DND-41 (cell line): ENCODE data around the gene IQSEC2.

ENCODE experiments used
- ATAC-seq: fragments of 200-7000 bp; cut with Tn5 transposase; 3 replicates; pipeline ENCODE4 v1.9.1; 2021; ENCODE audit warnings: low read depth; ENCODE audit not compliant: insufficient read depth
- DNase-seq: peaks from one replicate; pipeline ENCODE4 v3.0.0-alpha.2; 2020
- H2AFZ ChIP-seq: 2 replicates; pipeline ENCODE4 v1.6.0; 2012; ENCODE audit warnings: low read depth, low read length
- H3K27ac ChIP-seq: 2 replicates; pipeline ENCODE4 v1.5.1; 2012; ENCODE audit warnings: low read length, inconsistent platforms
- H3K27me3 ChIP-seq: fragments of 200-600 bp; sonication (generic); 2 replicates; pipeline ENCODE4 v1.6.0; 2012; ENCODE audit warnings: low read length, mild to moderate bottlenecking, inconsistent platforms; ENCODE audit not compliant: insufficient read depth, poor library complexity
- H3K36me3 ChIP-seq: 2 replicates; pipeline ENCODE4 v1.5.1; 2012; ENCODE audit warnings: low read length, inconsistent platforms; ENCODE audit not compliant: insufficient read depth
- H3K4me1 ChIP-seq: 2 replicates; pipeline ENCODE4 v1.5.1; 2012; ENCODE audit warnings: mild to moderate bottlenecking, low read length; ENCODE audit not compliant: insufficient read depth
- H3K4me2 ChIP-seq: 2 replicates; pipeline ENCODE4 v1.6.0; 2012; ENCODE audit warnings: mild to moderate bottlenecking, moderate library complexity, low read length, inconsistent platforms; ENCODE audit not compliant: insufficient read depth
- H3K4me3 ChIP-seq, 2 experiments: fragments of 200-600 bp in 1 of 2; shearing (Covaris generic) in 1 of 2; 2 replicates each; pipeline ENCODE4 v1.5.1; 2012 to 2016; ENCODE audit warnings: inconsistent platforms in 2 of 2, low read length in 2 of 2, mild to moderate bottlenecking in 2 of 2, low read depth in 1 of 2, moderate library complexity in 1 of 2
- H3K79me2 ChIP-seq: 2 replicates; pipeline ENCODE4 v1.6.0; 2012; ENCODE audit warnings: low read length, inconsistent platforms; ENCODE audit not compliant: insufficient read depth
- H3K9ac ChIP-seq: 2 replicates; pipeline ENCODE4 v1.6.0; 2012; ENCODE audit warnings: low read depth, mild to moderate bottlenecking, inconsistent platforms, low read length, moderate library complexity
- H3K9me3 ChIP-seq: 2 replicates; pipeline ENCODE4 v1.5.1; 2012; ENCODE audit warnings: low read length, moderate library complexity, mild to moderate bottlenecking, inconsistent platforms; ENCODE audit not compliant: insufficient read depth, severe bottlenecking
- H4K20me1 ChIP-seq: 2 replicates; pipeline ENCODE4 v1.6.0; 2012; ENCODE audit warnings: low read length; ENCODE audit not compliant: insufficient read depth
- EZH2 ChIP-seq: IDR thresholded peaks from 3 replicates; pipeline ENCODE4 v1.6.1; 2012; ENCODE audit warnings: borderline replicate concordance, low read depth, mild to moderate bottlenecking, moderate library complexity, low read length, inconsistent platforms; ENCODE audit not compliant: severe bottlenecking
- TF ChIP-seq, protein P1 (sequence below): IDR thresholded peaks from 2 replicates; pipeline ENCODE4 v1.5.1; 2012; ENCODE audit warnings: borderline replicate concordance, low read length, moderate library complexity, mild to moderate bottlenecking; ENCODE audit not compliant: poor library complexity, severe bottlenecking; ENCODE audit errors: extremely low read depth

IQSEC2 gene

DNA sequence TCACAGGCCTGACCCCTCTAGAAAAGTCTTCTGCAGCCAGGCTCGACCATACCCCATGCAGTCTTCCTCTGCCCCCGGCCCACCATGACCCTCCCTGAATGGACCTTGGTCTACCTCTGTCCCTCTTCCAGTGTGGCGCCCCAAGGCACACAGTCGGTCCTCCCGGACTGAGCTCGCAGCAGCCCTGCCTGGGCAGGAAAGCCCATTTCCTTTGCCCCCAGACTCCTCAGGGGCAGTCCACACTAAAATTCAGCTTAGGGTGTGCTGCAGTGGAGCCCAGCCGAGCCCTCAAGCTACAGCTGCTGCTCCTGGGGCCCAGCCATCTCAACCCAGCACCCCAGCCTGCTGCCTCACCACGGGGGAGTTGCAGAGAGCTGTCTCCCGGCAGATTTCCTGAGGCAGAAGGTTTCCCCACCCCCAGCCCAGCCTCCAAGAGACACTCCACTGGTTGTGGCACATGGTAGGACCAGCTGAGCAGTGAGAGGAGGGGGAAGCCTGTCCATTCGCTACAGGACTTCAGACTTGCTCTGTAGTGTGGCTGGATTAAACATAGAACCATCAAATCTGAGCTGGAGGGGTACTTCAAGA is 37.5 kb upstream of the IQSEC2 start:
- H3K36me3 ChIP-seq: no peaks in the 10 kb centered on the region
- H3K9ac ChIP-seq: no peak overlapping the region
- no peaks in the 10 kb centered on the region for H3K27me3 ChIP-seq
- no peak overlapping the region for H3K4me2 ChIP-seq
- no peak overlapping the region for H3K27ac ChIP-seq
- ATAC-seq (no peak), DNase-seq (no peak)
- H3K4me1 ChIP-seq: no peaks in the 10 kb centered on the region; the same call in 1 of the 2 replicates
- H2AFZ ChIP-seq: no peak overlapping the region
- H3K9me3 ChIP-seq: no peaks in the 10 kb centered on the region
- H3K79me2 ChIP-seq: no peaks in the 10 kb centered on the region
- H4K20me1 ChIP-seq: no peaks in the 10 kb centered on the region
- H3K4me3 ChIP-seq: no peak overlapping the region
- TF ChIP-seq EZH2: no peak
- TF ChIP-seq, protein P1, sequence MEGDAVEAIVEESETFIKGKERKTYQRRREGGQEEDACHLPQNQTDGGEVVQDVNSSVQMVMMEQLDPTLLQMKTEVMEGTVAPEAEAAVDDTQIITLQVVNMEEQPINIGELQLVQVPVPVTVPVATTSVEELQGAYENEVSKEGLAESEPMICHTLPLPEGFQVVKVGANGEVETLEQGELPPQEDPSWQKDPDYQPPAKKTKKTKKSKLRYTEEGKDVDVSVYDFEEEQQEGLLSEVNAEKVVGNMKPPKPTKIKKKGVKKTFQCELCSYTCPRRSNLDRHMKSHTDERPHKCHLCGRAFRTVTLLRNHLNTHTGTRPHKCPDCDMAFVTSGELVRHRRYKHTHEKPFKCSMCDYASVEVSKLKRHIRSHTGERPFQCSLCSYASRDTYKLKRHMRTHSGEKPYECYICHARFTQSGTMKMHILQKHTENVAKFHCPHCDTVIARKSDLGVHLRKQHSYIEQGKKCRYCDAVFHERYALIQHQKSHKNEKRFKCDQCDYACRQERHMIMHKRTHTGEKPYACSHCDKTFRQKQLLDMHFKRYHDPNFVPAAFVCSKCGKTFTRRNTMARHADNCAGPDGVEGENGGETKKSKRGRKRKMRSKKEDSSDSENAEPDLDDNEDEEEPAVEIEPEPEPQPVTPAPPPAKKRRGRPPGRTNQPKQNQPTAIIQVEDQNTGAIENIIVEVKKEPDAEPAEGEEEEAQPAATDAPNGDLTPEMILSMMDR: no peak

DNA sequence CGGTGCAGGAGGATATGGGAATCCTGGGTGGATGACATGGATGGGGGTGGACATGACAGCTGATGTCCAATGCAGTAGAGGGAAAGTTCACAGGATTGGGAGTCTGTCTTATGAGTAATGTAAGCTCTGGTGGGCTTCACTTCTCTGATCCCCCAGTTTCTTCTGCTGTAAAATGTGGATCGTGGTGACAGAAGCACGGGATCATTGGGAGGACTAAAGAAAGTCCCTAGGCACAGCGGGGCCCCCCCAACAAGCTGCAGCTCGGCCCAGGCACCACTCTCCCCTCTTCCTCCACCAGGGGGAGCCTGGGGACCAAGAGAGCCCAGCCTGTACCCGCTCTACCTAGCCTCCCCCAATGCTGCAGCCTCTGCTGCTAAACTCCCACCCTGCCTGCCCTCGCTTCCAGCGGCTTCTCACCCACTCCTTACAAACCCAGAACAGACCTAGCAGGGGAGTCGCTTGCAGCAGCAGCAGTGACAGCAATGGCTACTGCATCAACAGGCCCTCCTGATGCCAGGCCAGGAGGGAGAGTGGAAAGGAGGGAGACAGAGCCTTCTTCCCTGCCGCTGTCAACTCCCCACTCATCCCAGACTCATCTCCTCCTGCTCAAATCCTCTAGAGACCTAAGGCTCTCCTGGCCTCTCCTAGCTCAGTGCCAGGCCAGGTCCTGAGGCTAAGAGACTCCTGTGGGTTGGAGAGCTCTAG is 36.1 kb upstream of the IQSEC2 start:
- TF ChIP-seq, protein P1: peak; percentile 84
- TF ChIP-seq EZH2: no peak
- Histone ChIP-seq H2AFZ (peak overlapping the region; percentile 60; the same call in 1 of the 2 replicates), H3K9ac (no peak overlapping the region), H3K4me3 (no peak overlapping the region), H3K27me3 (no peaks in the 10 kb centered on the region), H3K9me3 (no peaks in the 10 kb centered on the region), H4K20me1 (no peaks in the 10 kb centered on the region), H3K27ac (no peak overlapping the region), H3K36me3 (no peaks in the 10 kb centered on the region), H3K4me1 (no peaks in the 10 kb centered on the region; the same call in 1 of the 2 replicates), H3K4me2 (no peak overlapping the region), H3K79me2 (no peaks in the 10 kb centered on the region)
- DNase-seq: peak; percentile 74
- ATAC-seq: peak; percentile 97

DNA sequence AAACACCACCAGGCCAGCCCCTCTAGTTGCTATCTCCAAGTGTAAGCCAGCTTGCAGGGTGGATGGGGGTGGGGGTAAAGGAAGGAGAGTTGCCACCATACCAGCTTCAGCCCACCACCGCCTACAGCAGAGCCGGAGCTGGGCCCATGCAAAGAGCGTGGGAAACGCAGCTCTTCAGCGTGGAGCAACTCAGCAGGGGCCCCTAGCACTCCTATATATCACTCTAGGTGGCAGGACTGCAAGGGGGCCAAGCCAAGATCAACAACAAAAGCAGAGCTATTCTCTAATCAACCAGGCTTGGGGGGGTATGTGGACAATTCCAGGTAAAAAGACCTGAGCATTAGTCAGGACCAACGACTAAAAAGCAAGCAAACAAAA is 35.5 kb upstream of the IQSEC2 start:
- H3K4me3 ChIP-seq: no peak overlapping the region
- H3K79me2 ChIP-seq: no peaks in the 10 kb centered on the region
- H2AFZ ChIP-seq: no peak overlapping the region; the same call in 1 of the 2 replicates
- H3K4me2 ChIP-seq: no peak overlapping the region
- H3K27ac ChIP-seq: no peak overlapping the region
- TF ChIP-seq, protein P1: no peak
- H3K9ac ChIP-seq: no peak overlapping the region
- H3K9me3 ChIP-seq: no peaks in the 10 kb centered on the region
- no peak for DNase-seq
- H4K20me1 ChIP-seq: no peaks in the 10 kb centered on the region
- H3K4me1 ChIP-seq: no peaks in the 10 kb centered on the region; the same call in 1 of the 2 replicates
- ATAC-seq: no peak
- no peaks in the 10 kb centered on the region for H3K36me3 ChIP-seq
- H3K27me3 ChIP-seq: no peaks in the 10 kb centered on the region
